GM18517 (cell line): ENCODE data around the gene PAQR5.
"Not testable (repeated sequence)": the region's sequence is repeated elsewhere in the genome, so short reads cannot be mapped to it uniquely, and the experiment has no call there.

Experiments
- ATAC-seq: cut with Tn5 transposase; IDR thresholded peaks from one replicate; pipeline ENCODE4 v1.9.1; 2021; ENCODE audit warnings: mild to moderate bottlenecking, moderate library complexity; ENCODE audit not compliant: unreplicated experiment

PAQR5 gene

GRCh38 chr15:69415381-69415780 lies 116.7 kb downstream of the PAQR5 start:
- ATAC-seq = no peak

GRCh38 chr15:69417581-69417980 lies 118.9 kb downstream of the PAQR5 start:
- ATAC-seq = no peak

GRCh38 chr15:69421498-69421897 lies 122.8 kb downstream of the PAQR5 start:
- ATAC-seq = no peak

GRCh38 chr15:69422336-69422895 lies 123.7 kb downstream of the PAQR5 start:
- no peak for ATAC-seq

GRCh38 chr15:69424001-69424400 lies 125.3 kb downstream of the PAQR5 start:
- no peak for ATAC-seq

- no peak for ATAC-seq
Observed at GRCh38 chr15:69424748-69425413, 126.2 kb downstream of the PAQR5 start.

- no peak for ATAC-seq
Observed at GRCh38 chr15:69433831-69434230, 135.1 kb downstream of the PAQR5 start.

GRCh38 chr15:69434238-69434637 lies 135.5 kb downstream of the PAQR5 start:
- ATAC-seq = no peak

GRCh38 chr15:69434679-69435078 lies 136.0 kb downstream of the PAQR5 start:
- ATAC-seq = no peak

GRCh38 chr15:69435985-69436384 lies 137.3 kb downstream of the PAQR5 start:
- no peak for ATAC-seq

GRCh38 chr15:69436951-69437350 lies 138.2 kb downstream of the PAQR5 start:
- no peak for ATAC-seq

GRCh38 chr15:69439623-69440022 lies 140.9 kb downstream of the PAQR5 start:
- no peak for ATAC-seq

GRCh38 chr15:69443032-69443611 lies 144.4 kb downstream of the PAQR5 start:
- ATAC-seq = no peak

- no peak for ATAC-seq
Observed at GRCh38 chr15:69444686-69445085, 146.0 kb downstream of the PAQR5 start.

GRCh38 chr15:69446953-69447352 lies 148.2 kb downstream of the PAQR5 start:
- no peak for ATAC-seq

GRCh38 chr15:69450221-69450620 lies 151.5 kb downstream of the PAQR5 start:
- ATAC-seq = not testable (repeated sequence)

- no peak for ATAC-seq
Observed at GRCh38 chr15:69450968-69451695, 152.4 kb downstream of the PAQR5 start.

- ATAC-seq = no peak
Observed at GRCh38 chr15:69451951-69452691, 153.4 kb downstream of the PAQR5 start.

GRCh38 chr15:69452692-69453521 lies 154.2 kb downstream of the PAQR5 start, which contains the start of gene RPLP1:
Gene RPLP1 (plus strand): TSS chr15:69452818. CDS start chr15:69452949, 131 bp downstream.
- ATAC-seq = peak; percentile 75

GRCh38 chr15:69454953-69455352 lies 156.2 kb downstream of the PAQR5 start:
- no peak for ATAC-seq
